Neuronal stem cell (in vitro differentiated cells): Measurements from ENCODE around the gene PRUNE2.

Source experiments
- DNase-seq: peaks from one replicate; pipeline ENCODE4 v3.0.0-alpha.2; 2013; ENCODE audit warnings: low spot score
- H2AFZ ChIP-seq: one replicate; pipeline ENCODE4 v1.6.1; 2013; ENCODE audit warnings: mild to moderate bottlenecking, low read length, inconsistent platforms
- H2AK5ac ChIP-seq: 2 replicates; pipeline ENCODE4 v1.6.1; 2013; ENCODE audit warnings: low read depth, mild to moderate bottlenecking, inconsistent platforms, low read length, moderate library complexity, mixed read lengths
- H2BK120ac ChIP-seq: 2 replicates; pipeline ENCODE4 v1.6.1; 2013; ENCODE audit warnings: low read depth, mild to moderate bottlenecking, inconsistent platforms, low read length, moderate library complexity, mixed read lengths
- H2BK12ac ChIP-seq: one replicate; pipeline ENCODE4 v1.6.1; 2013; ENCODE audit warnings: low read length, inconsistent platforms
- H2BK15ac ChIP-seq: 2 replicates; pipeline ENCODE4 v1.6.1; 2013; ENCODE audit warnings: mild to moderate bottlenecking, low read length, inconsistent platforms, mixed read lengths
- H2BK5ac ChIP-seq: one replicate; pipeline ENCODE4 v1.6.1; 2013; ENCODE audit warnings: inconsistent platforms, mild to moderate bottlenecking, low read length, moderate library complexity
- H3K14ac ChIP-seq: one replicate; pipeline ENCODE4 v1.6.1; 2013; ENCODE audit warnings: low read length, inconsistent platforms
- H3K18ac ChIP-seq: 2 replicates; pipeline ENCODE4 v1.6.1; 2013; ENCODE audit warnings: low read length, inconsistent platforms
- H3K23ac ChIP-seq: 2 replicates; pipeline ENCODE4 v1.6.1; 2013; ENCODE audit warnings: low read depth, mild to moderate bottlenecking, mixed read lengths, low read length, inconsistent platforms; ENCODE audit not compliant: poor library complexity
- H3K27ac ChIP-seq: replicated peaks from 3 replicates; pipeline ENCODE4 v1.5.1; 2013; ENCODE audit warnings: low read length, inconsistent platforms
- H3K27me3 ChIP-seq, 3 experiments: 2 replicates each; pipeline ENCODE4 v1.6.1; 2013; ENCODE audit warnings: low read length in 3 of 3, mild to moderate bottlenecking in 2 of 3, inconsistent platforms in 1 of 3, low read depth in 1 of 3, mixed read lengths in 1 of 3, moderate library complexity in 1 of 3; ENCODE audit not compliant: control insufficient read depth in 3 of 3, insufficient read depth in 3 of 3
- H3K36me3 ChIP-seq, 2 donors: replicated peaks in 1 of 2; 2 replicates each; pipeline ENCODE4 v1.6.1; 2013; ENCODE audit warnings: low read length in 2 of 2; ENCODE audit not compliant: control insufficient read depth in 2 of 2, insufficient read depth in 2 of 2
- H3K4ac ChIP-seq: 2 replicates; pipeline ENCODE4 v1.6.1; 2013; ENCODE audit warnings: inconsistent platforms, mild to moderate bottlenecking, low read length, moderate library complexity
- H3K4me1 ChIP-seq, 2 donors: 1 replicate in 1 of 2; 2 replicates in 1 of 2; pipeline ENCODE4 v1.6.1; 2013; ENCODE audit warnings: low read length in 2 of 2, low read depth in 1 of 2; ENCODE audit not compliant: control insufficient read depth in 2 of 2, insufficient read depth in 1 of 2
- H3K4me2 ChIP-seq: one replicate; pipeline ENCODE4 v1.6.1; 2013; ENCODE audit warnings: mild to moderate bottlenecking, low read length, inconsistent platforms; ENCODE audit not compliant: insufficient read depth, poor library complexity, severe bottlenecking
- H3K4me3 ChIP-seq, 2 donors: 2 replicates each; pipeline ENCODE4 v1.5.1; 2013; ENCODE audit warnings: low read length in 2 of 2, mild to moderate bottlenecking in 2 of 2, inconsistent platforms in 1 of 2, moderate library complexity in 1 of 2
- H3K79me1 ChIP-seq: one replicate; pipeline ENCODE4 v1.6.1; 2013; ENCODE audit warnings: low read depth, mild to moderate bottlenecking, inconsistent platforms, low read length, moderate library complexity
- H3K9ac ChIP-seq: one replicate; pipeline ENCODE4 v1.6.1; 2013; ENCODE audit warnings: mild to moderate bottlenecking, low read depth, low read length, inconsistent platforms; ENCODE audit not compliant: poor library complexity
- H3K9me3 ChIP-seq, 2 donors: replicated peaks in 1 of 2; 2 replicates each; pipeline versions ENCODE3 to v1.6.1; 2013; ENCODE audit warnings: low read length in 2 of 2, mild to moderate bottlenecking in 2 of 2, inconsistent platforms in 1 of 2, low read depth in 1 of 2, mixed read lengths in 1 of 2, moderate library complexity in 1 of 2; ENCODE audit not compliant: control insufficient read depth in 2 of 2, insufficient read depth in 1 of 2
- H4K8ac ChIP-seq: one replicate; pipeline ENCODE4 v1.6.1; 2013; ENCODE audit warnings: low read depth, mild to moderate bottlenecking, inconsistent platforms, low read length, moderate library complexity
- H4K91ac ChIP-seq: one replicate; pipeline ENCODE4 v1.6.1; 2013; ENCODE audit warnings: low read length, low read depth, mild to moderate bottlenecking, inconsistent platforms; ENCODE audit not compliant: poor library complexity
- WGBS, 2 donors: extraction: QIAGEN DNeasy Blood & Tissue Kit; methylation state at CpG; one replicate each; pipeline ENCODE4 v1.1.7; 2013; ENCODE audit warnings: missing lambda C conversion rate in 2 of 2, mixed read lengths in 1 of 2; ENCODE audit not compliant: insufficient read length in 2 of 2, insufficient replicate concordance in 1 of 2; ENCODE audit errors: extremely low coverage in 2 of 2; 5-methylcytosine and 5-hydroxymethylcytosine counted together

The PRUNE2 gene

GRCh38 chr9:76808636-76809035, 97.3 kb downstream of the PRUNE2 start:
- Histone ChIP-seq H3K4ac (no peak overlapping the region), H2AFZ (no peak overlapping the region), H4K91ac (no peak overlapping the region), H3K79me1 (no peaks in the 10 kb centered on the region), H4K8ac (no peak overlapping the region), H3K18ac (no peak overlapping the region), H3K4me2 (no peak overlapping the region), H3K9ac (no peak overlapping the region), H3K23ac (no peak overlapping the region), H3K9me3 (no peaks in the 10 kb centered on the region), H3K4me1 (peaks cover 0 to 4% of the 10 kb centered on the region in 2 donors), H2AK5ac (no peak overlapping the region), H3K27me3 (no peaks in the 10 kb centered on the region), H2BK12ac (no peak overlapping the region), H2BK120ac (no peak overlapping the region), H3K36me3 (no peaks in the 10 kb centered on the region), H2BK5ac (no peak overlapping the region), H3K4me3 (no peak overlapping the region), H2BK15ac (no peak overlapping the region), H3K14ac (no peak overlapping the region), H3K27ac (no peak overlapping the region)
- WGBS, 2 donors, result no CpG with 5 or more reads among the region's 5 CpGs
- DNase-seq, result no peak

GRCh38 chr9:76803762-76804161, 102.2 kb downstream of the PRUNE2 start:
- H3K4me3 ChIP-seq, result no peak overlapping the region
- no peak overlapping the region for H2BK120ac ChIP-seq
- H3K14ac ChIP-seq, result no peak overlapping the region
- no peak overlapping the region for H4K91ac ChIP-seq
- no peak overlapping the region for H2AK5ac ChIP-seq
- no peak overlapping the region for H3K9ac ChIP-seq
- no peak overlapping the region for H3K23ac ChIP-seq
- peaks cover 0 to 7% of the 10 kb centered on the region in 2 donors for H3K4me1 ChIP-seq
- no CpG with 5 or more reads among the region's 7 CpGs for WGBS, 2 donors
- H3K18ac ChIP-seq, result no peak overlapping the region
- H3K4ac ChIP-seq, result no peak overlapping the region
- H3K27ac ChIP-seq, result no peak overlapping the region
- H4K8ac ChIP-seq, result no peak overlapping the region
- no peaks in the 10 kb centered on the region for H3K36me3 ChIP-seq
- DNase-seq, result no peak
- no peak overlapping the region for H2BK15ac ChIP-seq
- H3K9me3 ChIP-seq, result no peaks in the 10 kb centered on the region
- no peaks in the 10 kb centered on the region for H3K79me1 ChIP-seq
- H2AFZ ChIP-seq, result no peak overlapping the region
- H3K27me3 ChIP-seq, result no peaks in the 10 kb centered on the region
- H3K4me2 ChIP-seq, result no peak overlapping the region
- H2BK5ac ChIP-seq, result no peak overlapping the region
- H2BK12ac ChIP-seq, result no peak overlapping the region

- Histone ChIP-seq H4K91ac (no peak overlapping the region), H4K8ac (no peak overlapping the region), H3K4me1 (peaks cover 0 to 4% of the 10 kb centered on the region in 2 donors), H3K14ac (no peak overlapping the region), H3K9me3 (no peaks in the 10 kb centered on the region), H3K79me1 (no peaks in the 10 kb centered on the region), H3K4ac (no peak overlapping the region), H2BK12ac (no peak overlapping the region), H3K9ac (no peak overlapping the region), H2BK15ac (no peak overlapping the region), H3K27me3 (no peaks in the 10 kb centered on the region), H3K23ac (no peak overlapping the region), H3K18ac (no peak overlapping the region), H2BK120ac (no peak overlapping the region), H3K4me3 (no peak overlapping the region), H3K27ac (no peak overlapping the region), H3K4me2 (no peak overlapping the region), H2AFZ (no peak overlapping the region), H2BK5ac (no peak overlapping the region), H2AK5ac (no peak overlapping the region), H3K36me3 (no peaks in the 10 kb centered on the region)
- WGBS, 2 donors, result no CpG with 5 or more reads among the region's 2 CpGs
- DNase-seq, result no peak
Observed at GRCh38 chr9:76803083-76803482, 102.8 kb downstream of the PRUNE2 start.

- Histone ChIP-seq H3K4me3 (no peak overlapping the region), H3K9ac (no peak overlapping the region), H3K27me3 (no peaks in the 10 kb centered on the region)
Observed at GRCh38 chr9:76800901-76801300, 105.0 kb downstream of the PRUNE2 start.

More at GRCh38 chr9:76800901-76801300, 105.0 kb downstream of the PRUNE2 start:
- Histone ChIP-seq H2BK120ac (no peak overlapping the region), H3K79me1 (no peaks in the 10 kb centered on the region), H3K14ac (no peak overlapping the region), H3K4me2 (no peak overlapping the region), H2AK5ac (no peak overlapping the region), H3K4me1 (peaks cover 0 to 4% of the 10 kb centered on the region in 2 donors), H4K91ac (no peak overlapping the region), H4K8ac (no peak overlapping the region), H3K9me3 (no peaks in the 10 kb centered on the region), H2BK5ac (no peak overlapping the region), H3K18ac (no peak overlapping the region), H3K23ac (no peak overlapping the region), H2BK12ac (no peak overlapping the region), H2BK15ac (no peak overlapping the region), H3K36me3 (no peaks in the 10 kb centered on the region), H2AFZ (no peak overlapping the region), H3K27ac (no peak overlapping the region), H3K4ac (no peak overlapping the region)
- no peak for DNase-seq
- WGBS, 2 donors, result no CpG with 5 or more reads among the region's 1 CpG
